H1 (cell line): ENCODE results near the gene AOPEP. TPM values are rescaled to one million over a fixed set of nuclear protein-coding genes. Genes with fewer than 3 reads are reported as not detected.

Experiments
- RNF2 ChIP-seq: fragments of 200-900, 300-1000 bp; sonication (generic); IDR thresholded peaks from 2 replicates; pipeline ENCODE4 v1.7.1; 2016; ENCODE audit warnings: borderline replicate concordance, low read depth, mild to moderate bottlenecking, antibody characterized with exemption, low read length; ENCODE audit not compliant: poor library complexity, severe bottlenecking; ENCODE audit errors: missing control alignments
- polyA plus RNA-seq, 7 experiments: library from polyadenylated mRNA; depleted of rRNA in 3 of 7; stranded (reverse) in 5 of 7; unstranded in 2 of 7; fragments of >200 nt in 5 of 7; fragments of 200-250 nt in 2 of 7; gene quantifications; 1 replicate in 5 of 7; 2 replicates in 1 of 7; 4 replicates in 1 of 7; pipeline versions ENCODE4 v1.2.1 to v1.2.3, GENCODE V29; 2011 to 2013; ENCODE audit warnings: missing spikeins in 2 of 7, mixed read lengths in 2 of 7
- total RNA-seq: library from RNA; stranded (reverse); fragmentation: NEBNext Ultra II Directional; extraction: Animal tissue kit (Norgen Biotek cat#: 25700); gene quantifications from 2 replicates; pipeline ENCODE4 v1.2.1, GENCODE V29; 2021

The AOPEP gene
- total and polyA plus RNA-seq, 2 of the 8 experiments (the other 6 are each of a cell fraction or from before 2014, with no cell fraction given) = 6.1 to 14.3 TPM

GRCh38 chr9:95082401-95083084 is 356.0 kb downstream of the AOPEP start (continued):
- TF ChIP-seq RNF2 = no peak
- TF ChIP-seq, all 59 proteins: peak for 0
